ENCODE data around the gene RHBDL1. TPM values are rescaled to one million over a fixed set of nuclear protein-coding genes. Genes with fewer than 3 reads are reported as not detected.

Gene RHBDL1
- total and polyA plus RNA-seq, 9 of the 15 experiments (the other 6 are each of a cell fraction or from before 2014, with no cell fraction given) = 0.03 to 5.6 (median 1.3) TPM; not detected in 1

GRCh38 chr16:637081-638018 is 38.1 kb upstream of the RHBDL1 start (continued):
- TF ChIP-seq, protein P1, sequence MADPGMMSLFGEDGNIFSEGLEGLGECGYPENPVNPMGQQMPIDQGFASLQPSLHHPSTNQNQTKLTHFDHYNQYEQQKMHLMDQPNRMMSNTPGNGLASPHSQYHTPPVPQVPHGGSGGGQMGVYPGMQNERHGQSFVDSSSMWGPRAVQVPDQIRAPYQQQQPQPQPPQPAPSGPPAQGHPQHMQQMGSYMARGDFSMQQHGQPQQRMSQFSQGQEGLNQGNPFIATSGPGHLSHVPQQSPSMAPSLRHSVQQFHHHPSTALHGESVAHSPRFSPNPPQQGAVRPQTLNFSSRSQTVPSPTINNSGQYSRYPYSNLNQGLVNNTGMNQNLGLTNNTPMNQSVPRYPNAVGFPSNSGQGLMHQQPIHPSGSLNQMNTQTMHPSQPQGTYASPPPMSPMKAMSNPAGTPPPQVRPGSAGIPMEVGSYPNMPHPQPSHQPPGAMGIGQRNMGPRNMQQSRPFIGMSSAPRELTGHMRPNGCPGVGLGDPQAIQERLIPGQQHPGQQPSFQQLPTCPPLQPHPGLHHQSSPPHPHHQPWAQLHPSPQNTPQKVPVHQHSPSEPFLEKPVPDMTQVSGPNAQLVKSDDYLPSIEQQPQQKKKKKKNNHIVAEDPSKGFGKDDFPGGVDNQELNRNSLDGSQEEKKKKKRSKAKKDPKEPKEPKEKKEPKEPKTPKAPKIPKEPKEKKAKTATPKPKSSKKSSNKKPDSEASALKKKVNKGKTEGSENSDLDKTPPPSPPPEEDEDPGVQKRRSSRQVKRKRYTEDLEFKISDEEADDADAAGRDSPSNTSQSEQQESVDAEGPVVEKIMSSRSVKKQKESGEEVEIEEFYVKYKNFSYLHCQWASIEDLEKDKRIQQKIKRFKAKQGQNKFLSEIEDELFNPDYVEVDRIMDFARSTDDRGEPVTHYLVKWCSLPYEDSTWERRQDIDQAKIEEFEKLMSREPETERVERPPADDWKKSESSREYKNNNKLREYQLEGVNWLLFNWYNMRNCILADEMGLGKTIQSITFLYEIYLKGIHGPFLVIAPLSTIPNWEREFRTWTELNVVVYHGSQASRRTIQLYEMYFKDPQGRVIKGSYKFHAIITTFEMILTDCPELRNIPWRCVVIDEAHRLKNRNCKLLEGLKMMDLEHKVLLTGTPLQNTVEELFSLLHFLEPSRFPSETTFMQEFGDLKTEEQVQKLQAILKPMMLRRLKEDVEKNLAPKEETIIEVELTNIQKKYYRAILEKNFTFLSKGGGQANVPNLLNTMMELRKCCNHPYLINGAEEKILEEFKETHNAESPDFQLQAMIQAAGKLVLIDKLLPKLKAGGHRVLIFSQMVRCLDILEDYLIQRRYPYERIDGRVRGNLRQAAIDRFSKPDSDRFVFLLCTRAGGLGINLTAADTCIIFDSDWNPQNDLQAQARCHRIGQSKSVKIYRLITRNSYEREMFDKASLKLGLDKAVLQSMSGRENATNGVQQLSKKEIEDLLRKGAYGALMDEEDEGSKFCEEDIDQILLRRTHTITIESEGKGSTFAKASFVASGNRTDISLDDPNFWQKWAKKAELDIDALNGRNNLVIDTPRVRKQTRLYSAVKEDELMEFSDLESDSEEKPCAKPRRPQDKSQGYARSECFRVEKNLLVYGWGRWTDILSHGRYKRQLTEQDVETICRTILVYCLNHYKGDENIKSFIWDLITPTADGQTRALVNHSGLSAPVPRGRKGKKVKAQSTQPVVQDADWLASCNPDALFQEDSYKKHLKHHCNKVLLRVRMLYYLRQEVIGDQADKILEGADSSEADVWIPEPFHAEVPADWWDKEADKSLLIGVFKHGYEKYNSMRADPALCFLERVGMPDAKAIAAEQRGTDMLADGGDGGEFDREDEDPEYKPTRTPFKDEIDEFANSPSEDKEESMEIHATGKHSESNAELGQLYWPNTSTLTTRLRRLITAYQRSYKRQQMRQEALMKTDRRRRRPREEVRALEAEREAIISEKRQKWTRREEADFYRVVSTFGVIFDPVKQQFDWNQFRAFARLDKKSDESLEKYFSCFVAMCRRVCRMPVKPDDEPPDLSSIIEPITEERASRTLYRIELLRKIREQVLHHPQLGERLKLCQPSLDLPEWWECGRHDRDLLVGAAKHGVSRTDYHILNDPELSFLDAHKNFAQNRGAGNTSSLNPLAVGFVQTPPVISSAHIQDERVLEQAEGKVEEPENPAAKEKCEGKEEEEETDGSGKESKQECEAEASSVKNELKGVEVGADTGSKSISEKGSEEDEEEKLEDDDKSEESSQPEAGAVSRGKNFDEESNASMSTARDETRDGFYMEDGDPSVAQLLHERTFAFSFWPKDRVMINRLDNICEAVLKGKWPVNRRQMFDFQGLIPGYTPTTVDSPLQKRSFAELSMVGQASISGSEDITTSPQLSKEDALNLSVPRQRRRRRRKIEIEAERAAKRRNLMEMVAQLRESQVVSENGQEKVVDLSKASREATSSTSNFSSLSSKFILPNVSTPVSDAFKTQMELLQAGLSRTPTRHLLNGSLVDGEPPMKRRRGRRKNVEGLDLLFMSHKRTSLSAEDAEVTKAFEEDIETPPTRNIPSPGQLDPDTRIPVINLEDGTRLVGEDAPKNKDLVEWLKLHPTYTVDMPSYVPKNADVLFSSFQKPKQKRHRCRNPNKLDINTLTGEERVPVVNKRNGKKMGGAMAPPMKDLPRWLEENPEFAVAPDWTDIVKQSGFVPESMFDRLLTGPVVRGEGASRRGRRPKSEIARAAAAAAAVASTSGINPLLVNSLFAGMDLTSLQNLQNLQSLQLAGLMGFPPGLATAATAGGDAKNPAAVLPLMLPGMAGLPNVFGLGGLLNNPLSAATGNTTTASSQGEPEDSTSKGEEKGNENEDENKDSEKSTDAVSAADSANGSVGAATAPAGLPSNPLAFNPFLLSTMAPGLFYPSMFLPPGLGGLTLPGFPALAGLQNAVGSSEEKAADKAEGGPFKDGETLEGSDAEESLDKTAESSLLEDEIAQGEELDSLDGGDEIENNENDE (IDR thresholded peaks at IDR 0.05; ENCODE audit: low read depth, low read length) = no peak
- TF ChIP-seq KLF10 (CRISPR knock-in tag; IDR thresholded peaks at IDR 0.05) (no peak), ZNF41 (CRISPR knock-in tag; conservative IDR thresholded peaks at IDR 0.05) (no peak), CBX5 (IDR thresholded peaks at IDR 0.05; ENCODE audit: borderline replicate concordance, low read depth) (no peak), ZFP36 (IDR thresholded peaks at IDR 0.05; ENCODE audit: low read depth, low read length, partially characterized antibody) (no peak), E2F5 (CRISPR knock-in tag; IDR thresholded peaks at IDR 0.05) (no peak), ID3 (CRISPR knock-in tag; IDR thresholded peaks at IDR 0.05) (no peak), ID3 (tag; IDR thresholded peaks at IDR 0.05) (no peak)
- TF ChIP-seq, protein P2, sequence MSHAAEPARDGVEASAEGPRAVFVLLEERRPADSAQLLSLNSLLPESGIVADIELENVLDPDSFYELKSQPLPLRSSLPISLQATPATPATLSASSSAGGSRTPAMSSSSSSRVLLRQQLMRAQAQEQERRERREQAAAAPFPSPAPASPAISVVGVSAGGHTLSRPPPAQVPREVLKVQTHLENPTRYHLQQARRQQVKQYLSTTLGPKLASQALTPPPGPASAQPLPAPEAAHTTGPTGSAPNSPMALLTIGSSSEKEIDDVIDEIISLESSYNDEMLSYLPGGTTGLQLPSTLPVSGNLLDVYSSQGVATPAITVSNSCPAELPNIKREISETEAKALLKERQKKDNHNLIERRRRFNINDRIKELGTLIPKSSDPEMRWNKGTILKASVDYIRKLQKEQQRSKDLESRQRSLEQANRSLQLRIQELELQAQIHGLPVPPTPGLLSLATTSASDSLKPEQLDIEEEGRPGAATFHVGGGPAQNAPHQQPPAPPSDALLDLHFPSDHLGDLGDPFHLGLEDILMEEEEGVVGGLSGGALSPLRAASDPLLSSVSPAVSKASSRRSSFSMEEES (CRISPR knock-in tag; IDR thresholded peaks at IDR 0.05) = peak; percentile 67
- TF ChIP-seq, protein P3, sequence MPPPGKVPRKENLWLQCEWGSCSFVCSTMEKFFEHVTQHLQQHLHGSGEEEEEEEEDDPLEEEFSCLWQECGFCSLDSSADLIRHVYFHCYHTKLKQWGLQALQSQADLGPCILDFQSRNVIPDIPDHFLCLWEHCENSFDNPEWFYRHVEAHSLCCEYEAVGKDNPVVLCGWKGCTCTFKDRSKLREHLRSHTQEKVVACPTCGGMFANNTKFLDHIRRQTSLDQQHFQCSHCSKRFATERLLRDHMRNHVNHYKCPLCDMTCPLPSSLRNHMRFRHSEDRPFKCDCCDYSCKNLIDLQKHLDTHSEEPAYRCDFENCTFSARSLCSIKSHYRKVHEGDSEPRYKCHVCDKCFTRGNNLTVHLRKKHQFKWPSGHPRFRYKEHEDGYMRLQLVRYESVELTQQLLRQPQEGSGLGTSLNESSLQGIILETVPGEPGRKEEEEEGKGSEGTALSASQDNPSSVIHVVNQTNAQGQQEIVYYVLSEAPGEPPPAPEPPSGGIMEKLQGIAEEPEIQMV (tag; conservative IDR thresholded peaks at IDR 0.05; ENCODE audit: low read depth) = no peak

Data from K562 (cell line).